ENCODE data around the gene LRTM2.

GRCh38 chr12:1848146-1848545 is 27.8 kb downstream of the LRTM2 start:
- TF ChIP-seq, protein P1, sequence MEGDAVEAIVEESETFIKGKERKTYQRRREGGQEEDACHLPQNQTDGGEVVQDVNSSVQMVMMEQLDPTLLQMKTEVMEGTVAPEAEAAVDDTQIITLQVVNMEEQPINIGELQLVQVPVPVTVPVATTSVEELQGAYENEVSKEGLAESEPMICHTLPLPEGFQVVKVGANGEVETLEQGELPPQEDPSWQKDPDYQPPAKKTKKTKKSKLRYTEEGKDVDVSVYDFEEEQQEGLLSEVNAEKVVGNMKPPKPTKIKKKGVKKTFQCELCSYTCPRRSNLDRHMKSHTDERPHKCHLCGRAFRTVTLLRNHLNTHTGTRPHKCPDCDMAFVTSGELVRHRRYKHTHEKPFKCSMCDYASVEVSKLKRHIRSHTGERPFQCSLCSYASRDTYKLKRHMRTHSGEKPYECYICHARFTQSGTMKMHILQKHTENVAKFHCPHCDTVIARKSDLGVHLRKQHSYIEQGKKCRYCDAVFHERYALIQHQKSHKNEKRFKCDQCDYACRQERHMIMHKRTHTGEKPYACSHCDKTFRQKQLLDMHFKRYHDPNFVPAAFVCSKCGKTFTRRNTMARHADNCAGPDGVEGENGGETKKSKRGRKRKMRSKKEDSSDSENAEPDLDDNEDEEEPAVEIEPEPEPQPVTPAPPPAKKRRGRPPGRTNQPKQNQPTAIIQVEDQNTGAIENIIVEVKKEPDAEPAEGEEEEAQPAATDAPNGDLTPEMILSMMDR (IDR thresholded peaks at IDR 0.05): no peak
- no peak for TF ChIP-seq POLR2AphosphoS5 (IDR thresholded peaks at IDR 0.05)
